ENCODE data around the gene FAM131A.

Gene FAM131A

DNA sequence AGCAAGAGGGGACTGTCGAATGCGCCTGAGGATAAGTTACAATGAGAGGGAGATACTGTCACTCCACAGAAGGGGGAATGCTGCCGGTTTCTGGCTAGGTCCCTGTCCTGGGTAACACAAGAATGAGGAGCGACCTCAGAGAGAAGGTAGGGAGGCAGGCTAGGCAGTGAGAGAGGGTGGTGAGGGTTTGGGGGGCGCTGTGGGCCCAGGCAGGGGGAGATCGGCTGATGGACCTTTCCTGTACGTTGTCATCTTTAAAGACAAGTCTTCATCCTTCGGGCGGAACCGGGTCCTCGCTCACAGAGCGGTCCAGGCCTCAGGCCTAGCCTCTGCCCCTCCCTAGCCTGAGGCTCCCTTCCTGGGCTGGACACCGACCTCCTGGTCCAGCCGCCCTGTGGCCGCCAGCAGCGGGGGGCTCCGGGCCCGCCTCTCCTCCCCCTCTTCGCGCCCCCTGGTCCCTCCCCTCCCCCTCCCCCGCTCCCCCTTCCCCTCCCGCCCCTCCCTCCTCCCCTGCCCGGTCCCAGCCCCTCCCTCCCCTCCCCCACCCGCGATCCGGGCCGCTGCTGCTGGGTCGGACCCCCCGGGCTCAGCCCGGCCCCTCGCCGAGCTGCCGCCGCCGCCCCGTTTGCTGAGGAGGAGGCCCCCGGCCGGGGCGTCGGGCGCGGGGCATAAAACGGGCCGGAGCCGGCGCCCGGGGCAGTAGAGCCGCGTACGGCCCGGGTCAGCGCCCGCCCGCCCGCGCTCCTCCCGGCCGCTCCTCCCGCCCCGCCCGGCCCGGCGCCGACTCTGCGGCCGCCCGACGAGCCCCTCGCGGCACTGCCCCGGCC, 42.2 kb downstream of the FAM131A start, which contains the start of gene CHRD:
Gene CHRD, plus strand, starts transcription at position 697 of the 827 bp plus-strand sequence. CDS start 265 bp downstream, outside the sequence.
- TF ChIP-seq PAX5 (IDR thresholded peaks at IDR 0.05; ENCODE audit: insufficient read depth, low read length, severe bottlenecking) = no peak
- no peak for TF ChIP-seq POLR2A (IDR thresholded peaks at IDR 0.05; ENCODE audit: low read depth, low read length)
- TF ChIP-seq SPI1 (IDR thresholded peaks at IDR 0.05; ENCODE audit: low read depth, low read length) = no peak
- no peak for TF ChIP-seq POU2F2 (IDR thresholded peaks at IDR 0.05; ENCODE audit: low read depth, low read length)
- no peak for TF ChIP-seq TAF1 (IDR thresholded peaks at IDR 0.05; ENCODE audit: low read depth, low read length)
- TF ChIP-seq POLR2AphosphoS5 (IDR thresholded peaks at IDR 0.05; ENCODE audit: low read depth, low read length) = no peak
- DNase-seq (ENCODE audit: insufficient read length, low spot score) (no peak), FAIRE-seq (no peak)

DNA sequence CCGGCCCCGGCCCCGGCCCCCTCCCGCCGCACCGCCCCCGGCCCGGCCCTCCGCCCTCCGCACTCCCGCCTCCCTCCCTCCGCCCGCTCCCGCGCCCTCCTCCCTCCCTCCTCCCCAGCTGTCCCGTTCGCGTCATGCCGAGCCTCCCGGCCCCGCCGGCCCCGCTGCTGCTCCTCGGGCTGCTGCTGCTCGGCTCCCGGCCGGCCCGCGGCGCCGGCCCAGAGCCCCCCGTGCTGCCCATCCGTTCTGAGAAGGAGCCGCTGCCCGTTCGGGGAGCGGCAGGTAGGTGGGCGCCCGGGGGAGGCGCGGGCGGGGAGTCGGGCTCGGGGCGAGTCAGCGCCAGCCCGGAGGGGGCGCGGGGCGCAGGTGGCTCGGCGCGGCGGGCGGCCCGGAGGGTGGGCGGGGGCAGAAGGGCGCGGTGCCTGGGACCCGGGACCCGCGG, 42.8 kb downstream of the FAM131A start:
- peak; percentile 56 for DNase-seq (ENCODE audit: insufficient read length, low spot score)
- no peak for FAIRE-seq
- TF ChIP-seq PAX5 (IDR thresholded peaks at IDR 0.05; ENCODE audit: insufficient read depth, low read length, severe bottlenecking) (no peak), POLR2AphosphoS5 (IDR thresholded peaks at IDR 0.05; ENCODE audit: low read depth, low read length) (no peak), TAF1 (IDR thresholded peaks at IDR 0.05; ENCODE audit: low read depth, low read length) (no peak), SPI1 (IDR thresholded peaks at IDR 0.05; ENCODE audit: low read depth, low read length) (no peak), POLR2A (IDR thresholded peaks at IDR 0.05; ENCODE audit: low read depth, low read length) (no peak), POU2F2 (IDR thresholded peaks at IDR 0.05; ENCODE audit: low read depth, low read length) (no peak)

GRCh38 chr3:184380627-184381260, 43.3 kb downstream of the FAM131A start:
- FAIRE-seq = no peak
- no peak for TF ChIP-seq POLR2AphosphoS5 (IDR thresholded peaks at IDR 0.05; ENCODE audit: low read depth, low read length)
- TF ChIP-seq POLR2A (IDR thresholded peaks at IDR 0.05; ENCODE audit: low read depth, low read length) = no peak
- TF ChIP-seq TAF1 (IDR thresholded peaks at IDR 0.05; ENCODE audit: low read depth, low read length) = no peak
- no peak for TF ChIP-seq POU2F2 (IDR thresholded peaks at IDR 0.05; ENCODE audit: low read depth, low read length)
- no peak for TF ChIP-seq SPI1 (IDR thresholded peaks at IDR 0.05; ENCODE audit: low read depth, low read length)
- TF ChIP-seq PAX5 (IDR thresholded peaks at IDR 0.05; ENCODE audit: insufficient read depth, low read length, severe bottlenecking) = no peak
- no peak for DNase-seq (ENCODE audit: insufficient read length, low spot score)

DNA sequence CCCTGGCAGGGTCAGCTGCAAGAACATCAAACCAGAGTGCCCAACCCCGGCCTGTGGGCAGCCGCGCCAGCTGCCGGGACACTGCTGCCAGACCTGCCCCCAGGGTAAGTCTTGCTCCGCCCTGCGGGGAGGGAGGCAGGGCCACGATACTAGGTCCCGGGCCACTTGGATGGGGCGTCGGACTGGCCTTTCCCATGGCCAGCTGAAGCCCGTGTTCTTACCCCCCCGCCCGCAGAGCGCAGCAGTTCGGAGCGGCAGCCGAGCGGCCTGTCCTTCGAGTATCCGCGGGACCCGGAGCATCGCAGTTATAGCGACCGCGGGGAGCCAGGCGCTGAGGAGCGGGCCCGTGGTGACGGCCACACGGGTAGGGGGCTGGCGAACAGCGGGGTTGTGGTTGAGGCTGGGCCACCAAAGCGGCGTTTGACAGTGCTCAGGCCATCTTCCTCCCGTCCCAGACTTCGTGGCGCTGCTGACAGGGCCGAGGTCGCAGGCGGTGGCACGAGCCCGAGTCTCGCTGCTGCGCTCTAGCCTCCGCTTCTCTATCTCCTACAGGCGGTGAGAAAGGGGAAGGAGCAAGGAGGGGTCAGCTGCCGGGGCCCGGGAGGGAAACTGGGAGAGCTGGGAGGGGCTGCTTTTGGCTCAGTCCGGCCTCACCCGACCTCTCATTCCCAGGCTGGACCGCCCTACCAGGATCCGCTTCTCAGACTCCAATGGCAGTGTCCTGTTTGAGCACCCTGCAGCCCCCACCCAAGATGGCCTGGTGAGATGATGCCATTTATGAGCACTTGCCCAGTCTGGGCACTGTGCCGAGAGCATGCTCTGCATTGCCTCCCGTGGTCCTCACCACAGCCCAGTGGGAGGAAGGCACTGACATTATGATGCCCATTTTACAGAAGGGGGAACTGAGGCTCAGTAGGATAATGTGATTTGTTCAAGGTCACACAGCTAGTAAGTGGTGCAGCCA, 44.1 kb downstream of the FAM131A start:
- no peak for TF ChIP-seq POLR2A (IDR thresholded peaks at IDR 0.05; ENCODE audit: low read depth, low read length)
- no peak for TF ChIP-seq POLR2AphosphoS5 (IDR thresholded peaks at IDR 0.05; ENCODE audit: low read depth, low read length)
- TF ChIP-seq PAX5 (IDR thresholded peaks at IDR 0.05; ENCODE audit: insufficient read depth, low read length, severe bottlenecking) = no peak
- TF ChIP-seq POU2F2 (IDR thresholded peaks at IDR 0.05; ENCODE audit: low read depth, low read length) = no peak
- no peak for TF ChIP-seq SPI1 (IDR thresholded peaks at IDR 0.05; ENCODE audit: low read depth, low read length)
- no peak for TF ChIP-seq TAF1 (IDR thresholded peaks at IDR 0.05; ENCODE audit: low read depth, low read length)
- FAIRE-seq = no peak
- no peak for DNase-seq (ENCODE audit: insufficient read length, low spot score)

DNA sequence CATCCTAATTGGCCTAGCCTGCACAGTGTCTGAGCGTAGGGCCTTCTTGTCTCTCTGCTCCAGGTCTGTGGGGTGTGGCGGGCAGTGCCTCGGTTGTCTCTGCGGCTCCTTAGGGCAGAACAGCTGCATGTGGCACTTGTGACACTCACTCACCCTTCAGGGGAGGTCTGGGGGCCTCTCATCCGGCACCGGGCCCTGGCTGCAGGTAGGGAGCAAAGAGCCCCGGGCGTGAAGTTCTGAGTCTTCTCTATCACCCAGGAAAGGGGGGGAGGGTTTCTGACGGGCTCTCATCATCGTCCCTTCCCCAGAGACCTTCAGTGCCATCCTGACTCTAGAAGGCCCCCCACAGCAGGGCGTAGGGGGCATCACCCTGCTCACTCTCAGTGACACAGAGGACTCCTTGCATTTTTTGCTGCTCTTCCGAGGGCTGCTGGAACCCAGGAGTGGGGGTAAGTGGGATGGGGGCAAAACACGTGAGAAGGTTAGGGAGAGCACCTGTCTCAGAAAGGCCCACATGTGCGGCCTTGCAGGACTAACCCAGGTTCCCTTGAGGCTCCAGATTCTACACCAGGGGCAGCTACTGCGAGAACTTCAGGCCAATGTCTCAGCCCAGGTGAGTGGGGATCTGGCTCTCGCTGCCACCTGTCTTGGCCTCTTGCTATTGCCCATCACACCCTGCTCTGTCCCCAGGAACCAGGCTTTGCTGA, 45.1 kb downstream of the FAM131A start:
- DNase-seq (ENCODE audit: insufficient read length, low spot score) (no peak), FAIRE-seq (no peak)
- TF ChIP-seq POLR2AphosphoS5 (IDR thresholded peaks at IDR 0.05; ENCODE audit: low read depth, low read length) = no peak
- TF ChIP-seq POU2F2 (IDR thresholded peaks at IDR 0.05; ENCODE audit: low read depth, low read length) = no peak
- no peak for TF ChIP-seq SPI1 (IDR thresholded peaks at IDR 0.05; ENCODE audit: low read depth, low read length)
- TF ChIP-seq PAX5 (IDR thresholded peaks at IDR 0.05; ENCODE audit: insufficient read depth, low read length, severe bottlenecking) = no peak
- no peak for TF ChIP-seq POLR2A (IDR thresholded peaks at IDR 0.05; ENCODE audit: low read depth, low read length)
- no peak for TF ChIP-seq TAF1 (IDR thresholded peaks at IDR 0.05; ENCODE audit: low read depth, low read length)

DNA sequence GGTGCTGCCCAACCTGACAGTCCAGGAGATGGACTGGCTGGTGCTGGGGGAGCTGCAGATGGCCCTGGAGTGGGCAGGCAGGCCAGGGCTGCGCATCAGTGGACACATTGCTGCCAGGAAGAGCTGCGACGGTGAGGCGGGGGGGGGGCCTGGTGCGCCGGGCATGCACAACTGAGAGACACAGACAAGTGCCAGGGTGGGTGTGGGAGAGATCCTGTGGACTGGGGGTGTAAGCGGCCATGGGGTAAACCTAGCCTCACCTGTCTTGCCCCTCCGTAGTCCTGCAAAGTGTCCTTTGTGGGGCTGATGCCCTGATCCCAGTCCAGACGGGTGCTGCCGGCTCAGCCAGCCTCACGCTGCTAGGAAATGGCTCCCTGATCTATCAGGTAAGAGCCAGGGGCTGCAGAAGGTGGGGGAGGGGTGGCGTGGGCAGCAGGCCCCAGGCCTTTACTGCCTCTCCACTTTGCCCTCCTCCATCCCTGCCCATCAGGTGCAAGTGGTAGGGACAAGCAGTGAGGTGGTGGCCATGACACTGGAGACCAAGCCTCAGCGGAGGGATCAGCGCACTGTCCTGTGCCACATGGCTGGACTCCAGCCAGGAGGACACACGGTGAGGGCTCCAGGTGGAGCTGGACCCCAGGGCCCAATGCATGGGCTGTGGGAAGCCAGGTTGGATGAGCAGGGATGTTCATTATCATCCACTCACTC, 45.8 kb downstream of the FAM131A start:
- no peak for FAIRE-seq
- no peak for DNase-seq (ENCODE audit: insufficient read length, low spot score)
- TF ChIP-seq POU2F2 (IDR thresholded peaks at IDR 0.05; ENCODE audit: low read depth, low read length) = no peak
- no peak for TF ChIP-seq SPI1 (IDR thresholded peaks at IDR 0.05; ENCODE audit: low read depth, low read length)
- TF ChIP-seq PAX5 (IDR thresholded peaks at IDR 0.05; ENCODE audit: insufficient read depth, low read length, severe bottlenecking) = no peak
- TF ChIP-seq TAF1 (IDR thresholded peaks at IDR 0.05; ENCODE audit: low read depth, low read length) = no peak
- TF ChIP-seq POLR2A (IDR thresholded peaks at IDR 0.05; ENCODE audit: low read depth, low read length) = no peak
- no peak for TF ChIP-seq POLR2AphosphoS5 (IDR thresholded peaks at IDR 0.05; ENCODE audit: low read depth, low read length)

DNA sequence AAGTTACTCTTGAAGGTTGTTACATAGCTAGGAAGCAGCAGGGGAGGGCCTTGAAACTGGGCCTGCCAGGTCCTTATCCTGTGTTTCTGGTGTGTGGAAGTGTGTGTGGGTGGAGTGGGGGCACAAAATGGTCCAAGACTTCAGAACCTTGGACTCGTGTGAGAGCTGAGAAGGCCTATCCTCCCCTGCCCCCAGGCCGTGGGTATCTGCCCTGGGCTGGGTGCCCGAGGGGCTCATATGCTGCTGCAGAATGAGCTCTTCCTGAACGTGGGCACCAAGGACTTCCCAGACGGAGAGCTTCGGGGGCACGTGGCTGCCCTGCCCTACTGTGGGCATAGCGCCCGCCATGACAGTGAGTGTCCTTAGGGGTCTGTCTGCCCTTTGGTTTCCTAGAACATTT, 46.9 kb downstream of the FAM131A start:
- DNase-seq (ENCODE audit: insufficient read length, low spot score) (no peak), FAIRE-seq (no peak)
- TF ChIP-seq SPI1 (IDR thresholded peaks at IDR 0.05; ENCODE audit: low read depth, low read length) (no peak), POLR2AphosphoS5 (IDR thresholded peaks at IDR 0.05; ENCODE audit: low read depth, low read length) (no peak), POU2F2 (IDR thresholded peaks at IDR 0.05; ENCODE audit: low read depth, low read length) (no peak), PAX5 (IDR thresholded peaks at IDR 0.05; ENCODE audit: insufficient read depth, low read length, severe bottlenecking) (no peak), TAF1 (IDR thresholded peaks at IDR 0.05; ENCODE audit: low read depth, low read length) (no peak), POLR2A (IDR thresholded peaks at IDR 0.05; ENCODE audit: low read depth, low read length) (no peak)

Data from GM12891 (cell line).